LNCaP clone FGC (cell line): ENCODE data around the gene TAS1R3.

ENCODE experiments used
- DNase-seq: peaks from one replicate; pipeline ENCODE4 v3.0.0-alpha.2; 2011; ENCODE audit warnings: low read depth
- H3K4me3 ChIP-seq: 2 replicates; pipeline ENCODE4 v1.5.1; 2011; ENCODE audit warnings: mild to moderate bottlenecking, low read depth, low read length, control low read depth
- TF ChIP-seq, protein P1 (sequence below): IDR thresholded peaks from 2 replicates; pipeline ENCODE4 v1.5.1; 2012; ENCODE audit warnings: mild to moderate bottlenecking; ENCODE audit not compliant: control insufficient read depth, insufficient read depth; ENCODE audit errors: extremely low read depth

Gene TAS1R3

DNA sequence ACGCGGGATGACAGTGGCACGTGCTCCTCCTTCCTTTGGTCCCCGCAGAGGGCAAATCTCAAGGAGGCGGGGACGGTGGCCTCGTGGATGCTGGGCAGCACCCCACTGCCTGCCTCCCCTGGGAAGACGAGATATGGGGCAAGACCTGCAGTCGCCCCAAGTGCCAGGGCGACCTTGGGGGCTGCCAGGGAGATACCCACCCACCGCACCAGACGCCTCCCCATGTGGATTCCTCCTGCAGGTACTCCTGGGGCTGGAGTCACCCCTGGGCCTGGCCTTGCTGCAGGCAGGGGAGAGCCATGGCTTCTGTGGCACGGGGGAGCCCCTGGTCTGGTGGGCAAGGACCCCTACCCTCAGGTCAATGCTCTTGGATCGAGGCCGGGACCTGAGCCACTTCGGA, 49.8 kb downstream of the TAS1R3 start:
- no peak for DNase-seq
- no peak overlapping the region for H3K4me3 ChIP-seq
- TF ChIP-seq, protein P1, sequence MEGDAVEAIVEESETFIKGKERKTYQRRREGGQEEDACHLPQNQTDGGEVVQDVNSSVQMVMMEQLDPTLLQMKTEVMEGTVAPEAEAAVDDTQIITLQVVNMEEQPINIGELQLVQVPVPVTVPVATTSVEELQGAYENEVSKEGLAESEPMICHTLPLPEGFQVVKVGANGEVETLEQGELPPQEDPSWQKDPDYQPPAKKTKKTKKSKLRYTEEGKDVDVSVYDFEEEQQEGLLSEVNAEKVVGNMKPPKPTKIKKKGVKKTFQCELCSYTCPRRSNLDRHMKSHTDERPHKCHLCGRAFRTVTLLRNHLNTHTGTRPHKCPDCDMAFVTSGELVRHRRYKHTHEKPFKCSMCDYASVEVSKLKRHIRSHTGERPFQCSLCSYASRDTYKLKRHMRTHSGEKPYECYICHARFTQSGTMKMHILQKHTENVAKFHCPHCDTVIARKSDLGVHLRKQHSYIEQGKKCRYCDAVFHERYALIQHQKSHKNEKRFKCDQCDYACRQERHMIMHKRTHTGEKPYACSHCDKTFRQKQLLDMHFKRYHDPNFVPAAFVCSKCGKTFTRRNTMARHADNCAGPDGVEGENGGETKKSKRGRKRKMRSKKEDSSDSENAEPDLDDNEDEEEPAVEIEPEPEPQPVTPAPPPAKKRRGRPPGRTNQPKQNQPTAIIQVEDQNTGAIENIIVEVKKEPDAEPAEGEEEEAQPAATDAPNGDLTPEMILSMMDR = no peak

DNA sequence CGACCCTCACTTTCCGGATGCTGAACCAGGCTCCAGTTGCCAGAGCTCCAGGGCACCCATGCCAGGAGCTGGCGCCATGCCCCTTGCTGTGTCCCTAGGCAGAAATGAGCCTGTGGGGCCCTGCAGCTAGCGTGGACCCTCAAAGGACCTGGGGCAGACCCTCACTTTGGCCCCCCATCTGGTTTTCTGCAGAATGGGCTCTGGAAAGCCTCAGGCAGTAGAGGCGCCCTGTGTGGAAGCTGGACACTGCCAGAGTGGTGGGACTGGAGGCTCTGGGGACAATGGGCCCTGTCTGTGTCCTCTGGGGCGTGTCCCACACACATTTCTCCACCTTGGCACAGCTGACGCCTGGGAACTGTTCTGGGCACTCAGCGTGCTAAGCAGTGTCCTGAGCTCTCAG, 50.2 kb downstream of the TAS1R3 start:
- H3K4me3 ChIP-seq = no peak overlapping the region
- TF ChIP-seq, protein P1 = no peak
- no peak for DNase-seq
